Fibroblast of lung (primary cell): ENCODE results near the gene MEGF9. TPM values are rescaled to one million over a fixed set of nuclear protein-coding genes. Genes with fewer than 3 reads are reported as not detected.

Source experiments
- DNase-seq, 2 donors: peaks; one replicate each; pipeline versions ENCODE4 v3.0.0 to v3.0.0-alpha.2; 2010; ENCODE audit warnings: low read depth in 2 of 2
- H2AFZ ChIP-seq: 2 replicates; pipeline ENCODE4 v1.5.1; 2012; ENCODE audit warnings: low read length, control low read depth, inconsistent platforms
- H3K27ac ChIP-seq: 2 replicates; pipeline ENCODE4 v1.5.1; 2011; ENCODE audit warnings: low read length, control low read depth; ENCODE audit not compliant: insufficient read depth
- H3K27me3 ChIP-seq: 2 replicates; pipeline ENCODE4 v1.5.1; 2011; ENCODE audit warnings: mild to moderate bottlenecking, low read length; ENCODE audit not compliant: control insufficient read depth, insufficient read depth
- H3K36me3 ChIP-seq: 2 replicates; pipeline ENCODE4 v1.5.1; 2011; ENCODE audit warnings: low read length; ENCODE audit not compliant: control insufficient read depth, insufficient read depth
- H3K4me1 ChIP-seq: 2 replicates; pipeline ENCODE4 v1.5.1; 2011; ENCODE audit warnings: low read length; ENCODE audit not compliant: control insufficient read depth, insufficient read depth; ENCODE audit errors: extremely low read depth
- H3K4me2 ChIP-seq: 2 replicates; pipeline ENCODE4 v1.5.1; 2011; ENCODE audit warnings: low read length, control low read depth; ENCODE audit not compliant: insufficient read depth; ENCODE audit errors: extremely low read depth
- H3K4me3 ChIP-seq, 4 experiments: fragments of 200-600 bp in 1 of 4; sonication (generic) in 1 of 4; replicated peaks in 1 of 4; 2 replicates each; pipeline ENCODE4 v1.5.1; 2011 to 2016; ENCODE audit warnings: low read length in 4 of 4, low read depth in 3 of 4, mild to moderate bottlenecking in 3 of 4, control low read depth in 2 of 4, inconsistent platforms in 1 of 4, mixed read lengths in 1 of 4; ENCODE audit not compliant: insufficient read depth in 1 of 4; ENCODE audit errors: control extremely low read depth in 1 of 4
- H3K79me2 ChIP-seq: 2 replicates; pipeline ENCODE4 v1.5.1; 2012; ENCODE audit warnings: mild to moderate bottlenecking, low read length, inconsistent platforms; ENCODE audit not compliant: control insufficient read depth, insufficient read depth
- H3K9ac ChIP-seq: 2 replicates; pipeline ENCODE4 v1.5.1; 2011; ENCODE audit warnings: mild to moderate bottlenecking, low read length, control low read depth; ENCODE audit not compliant: insufficient read depth
- H3K9me3 ChIP-seq: 2 replicates; pipeline ENCODE4 v1.5.1; 2012; ENCODE audit warnings: low read depth, low read length; ENCODE audit not compliant: control insufficient read depth, insufficient read depth
- H4K20me1 ChIP-seq: 2 replicates; pipeline ENCODE4 v1.5.1; 2011; ENCODE audit warnings: low read length; ENCODE audit not compliant: control insufficient read depth, insufficient read depth; ENCODE audit errors: extremely low read depth
- EZH2 ChIP-seq: IDR thresholded peaks from 2 replicates; pipeline ENCODE4 v1.5.1; 2012; ENCODE audit warnings: low read length, control low read depth, mild to moderate bottlenecking; ENCODE audit errors: missing control alignments
- polyA plus RNA-seq, 2 donors: library from polyadenylated mRNA; depleted of rRNA in 1 of 2; stranded (reverse) in 1 of 2; unstranded in 1 of 2; fragments of >200 nt; gene quantifications; 2 replicates each; pipeline ENCODE4 v1.2.1, GENCODE V29; 2011 to 2012; ENCODE audit warnings: missing spikeins in 1 of 2
- total RNA-seq: library from RNA; depleted of rRNA; stranded (reverse); fragments of >200 nt; gene quantifications from 2 replicates; pipeline ENCODE4 v1.2.1, GENCODE V29; 2014
- TF ChIP-seq, protein P1 (sequence below), 2 donors: IDR thresholded peaks in 1 of 2; conservative IDR thresholded peaks in 1 of 2; 1 replicate in 1 of 2; 2 replicates in 1 of 2; pipeline ENCODE4 v1.5.1; 2011 to 2012; ENCODE audit warnings: low read length in 2 of 2, control low read depth in 1 of 2, inconsistent platforms in 1 of 2, low read depth in 1 of 2, mild to moderate bottlenecking in 1 of 2

Gene MEGF9
- total and polyA plus RNA-seq, 2 donors (not counting 1 experiment from before 2014, with no cell fraction given): 15.8 to 24.9 TPM

GRCh38 chr9:120659209-120659608 is 55.1 kb downstream of the MEGF9 start:
- no peak overlapping the region for H3K9ac ChIP-seq
- no peaks in the 10 kb centered on the region for H3K9me3 ChIP-seq
- TF ChIP-seq EZH2: no peak
- TF ChIP-seq, protein P1, sequence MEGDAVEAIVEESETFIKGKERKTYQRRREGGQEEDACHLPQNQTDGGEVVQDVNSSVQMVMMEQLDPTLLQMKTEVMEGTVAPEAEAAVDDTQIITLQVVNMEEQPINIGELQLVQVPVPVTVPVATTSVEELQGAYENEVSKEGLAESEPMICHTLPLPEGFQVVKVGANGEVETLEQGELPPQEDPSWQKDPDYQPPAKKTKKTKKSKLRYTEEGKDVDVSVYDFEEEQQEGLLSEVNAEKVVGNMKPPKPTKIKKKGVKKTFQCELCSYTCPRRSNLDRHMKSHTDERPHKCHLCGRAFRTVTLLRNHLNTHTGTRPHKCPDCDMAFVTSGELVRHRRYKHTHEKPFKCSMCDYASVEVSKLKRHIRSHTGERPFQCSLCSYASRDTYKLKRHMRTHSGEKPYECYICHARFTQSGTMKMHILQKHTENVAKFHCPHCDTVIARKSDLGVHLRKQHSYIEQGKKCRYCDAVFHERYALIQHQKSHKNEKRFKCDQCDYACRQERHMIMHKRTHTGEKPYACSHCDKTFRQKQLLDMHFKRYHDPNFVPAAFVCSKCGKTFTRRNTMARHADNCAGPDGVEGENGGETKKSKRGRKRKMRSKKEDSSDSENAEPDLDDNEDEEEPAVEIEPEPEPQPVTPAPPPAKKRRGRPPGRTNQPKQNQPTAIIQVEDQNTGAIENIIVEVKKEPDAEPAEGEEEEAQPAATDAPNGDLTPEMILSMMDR (conservative IDR thresholded peaks at IDR 0.05 in 1 of 2, IDR thresholded peaks at IDR 0.05 in 1 of 2; ENCODE audit: low read depth in 1 of 2, low read length in 2 of 2): no peak
- no peaks in the 10 kb centered on the region for H3K4me1 ChIP-seq
- no peaks in the 10 kb centered on the region for H3K27me3 ChIP-seq
- H3K27ac ChIP-seq: no peak overlapping the region
- H3K4me3 ChIP-seq: no peak overlapping the region
- H3K36me3 ChIP-seq: no peaks in the 10 kb centered on the region
- no peaks in the 10 kb centered on the region for H4K20me1 ChIP-seq
- no peak overlapping the region for H2AFZ ChIP-seq
- H3K4me2 ChIP-seq: no peak overlapping the region
- no peaks in the 10 kb centered on the region for H3K79me2 ChIP-seq
- no peak for DNase-seq

GRCh38 chr9:120655005-120655622 is 59.2 kb downstream of the MEGF9 start:
- H3K27me3 ChIP-seq: no peaks in the 10 kb centered on the region
- H3K79me2 ChIP-seq: no peaks in the 10 kb centered on the region
- DNase-seq: peak; percentile 39 to 62
- no peak overlapping the region for H3K9ac ChIP-seq
- no peak overlapping the region for H3K4me2 ChIP-seq
- H3K36me3 ChIP-seq: no peaks in the 10 kb centered on the region
- H3K27ac ChIP-seq: no peak overlapping the region
- no peak overlapping the region for H3K4me3 ChIP-seq
- no peaks in the 10 kb centered on the region for H4K20me1 ChIP-seq
- no peaks in the 10 kb centered on the region for H3K9me3 ChIP-seq
- H2AFZ ChIP-seq: no peak overlapping the region
- TF ChIP-seq EZH2: no peak
- TF ChIP-seq, protein P1 (conservative IDR thresholded peaks at IDR 0.05 in 1 of 2, IDR thresholded peaks at IDR 0.05 in 1 of 2; ENCODE audit: low read depth in 1 of 2, low read length in 2 of 2): no peak
- H3K4me1 ChIP-seq: no peaks in the 10 kb centered on the region

GRCh38 chr9:120654272-120654671 is 60.0 kb downstream of the MEGF9 start:
- Histone ChIP-seq H3K27me3 (no peaks in the 10 kb centered on the region), H4K20me1 (no peaks in the 10 kb centered on the region), H3K36me3 (no peaks in the 10 kb centered on the region), H3K9me3 (no peaks in the 10 kb centered on the region), H3K27ac (no peak overlapping the region), H3K79me2 (no peaks in the 10 kb centered on the region), H3K9ac (no peak overlapping the region), H2AFZ (no peak overlapping the region), H3K4me1 (no peaks in the 10 kb centered on the region), H3K4me2 (no peak overlapping the region), H3K4me3 (no peak overlapping the region)
- TF ChIP-seq, protein P1 (conservative IDR thresholded peaks at IDR 0.05 in 1 of 2, IDR thresholded peaks at IDR 0.05 in 1 of 2; ENCODE audit: low read depth in 1 of 2, low read length in 2 of 2): no peak
- no peak for TF ChIP-seq EZH2
- peak in 1 of 2 donors; percentile 4 for DNase-seq
